HG02970 (cell line): ENCODE measurements around the gene COX8C.
A peak's percentile ranks its signal among the peaks of the same experiment; 100 is the strongest.
"Not testable (repeated sequence)": the region's sequence is repeated elsewhere in the genome, so short reads cannot be mapped to it uniquely, and the experiment has no call there.

Experiments used
- ATAC-seq: cut with Tn5 transposase; IDR thresholded peaks from one replicate; pipeline ENCODE4 v1.9.1; 2021; ENCODE audit warnings: mild to moderate bottlenecking, moderate library complexity, moderate number of reproducible peaks; ENCODE audit not compliant: unreplicated experiment, low FRiP score

Gene COX8C

DNA sequence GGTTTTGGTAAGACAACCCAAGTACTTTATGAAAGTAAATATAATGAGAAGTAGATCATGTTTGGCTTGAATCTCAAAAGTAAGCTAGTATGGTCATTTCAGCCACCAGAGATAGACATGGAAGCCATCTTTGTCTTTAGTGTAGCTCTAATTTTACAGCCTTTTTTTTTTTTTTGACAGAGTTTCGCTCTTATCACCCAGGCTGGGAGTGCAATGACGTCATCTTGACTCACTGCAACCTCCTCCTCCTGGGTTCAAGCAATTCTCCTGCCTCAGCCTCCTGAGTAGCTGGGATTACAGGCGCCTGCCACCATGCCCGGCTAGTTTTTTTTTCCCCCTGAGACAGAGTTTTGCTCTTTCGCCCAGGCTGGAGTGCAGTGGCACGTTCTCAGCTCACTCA, 7.9 kb downstream of the COX8C start:
- ATAC-seq, result not testable (repeated sequence)

DNA sequence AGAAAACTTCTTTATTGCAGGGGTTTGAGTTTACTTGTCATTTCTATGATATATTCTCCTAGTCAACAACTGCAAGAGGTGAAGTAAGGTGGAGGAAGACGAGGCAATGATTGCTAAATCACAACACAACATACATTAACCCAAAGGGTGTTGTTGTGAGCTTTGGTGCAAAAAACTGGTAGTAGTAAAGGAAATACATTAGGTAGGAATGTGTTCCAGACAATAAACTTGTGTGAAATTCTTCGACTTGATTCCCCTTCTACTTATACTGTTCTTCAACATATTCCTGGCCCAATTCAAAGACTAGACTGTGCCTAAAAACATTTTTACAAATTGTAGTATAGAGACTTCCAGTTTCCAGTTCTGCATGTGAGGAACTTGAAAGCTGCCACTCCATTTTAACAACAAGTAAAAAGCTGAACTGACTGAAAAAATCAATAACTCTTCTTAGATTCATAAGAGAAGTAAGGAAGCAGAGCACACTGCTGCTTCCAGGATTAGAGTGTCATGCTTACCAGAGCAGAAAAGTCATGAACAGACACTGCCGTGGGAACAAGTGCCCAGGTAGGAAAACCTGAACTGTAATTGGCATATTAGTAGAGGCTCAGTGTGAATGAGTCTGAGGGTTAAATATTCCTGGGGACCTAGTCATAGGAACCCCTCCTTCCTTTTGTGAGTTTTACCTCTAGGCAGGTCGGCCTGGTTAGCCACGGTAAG, 22.2 kb downstream of the COX8C start:
- ATAC-seq, result no peak

DNA sequence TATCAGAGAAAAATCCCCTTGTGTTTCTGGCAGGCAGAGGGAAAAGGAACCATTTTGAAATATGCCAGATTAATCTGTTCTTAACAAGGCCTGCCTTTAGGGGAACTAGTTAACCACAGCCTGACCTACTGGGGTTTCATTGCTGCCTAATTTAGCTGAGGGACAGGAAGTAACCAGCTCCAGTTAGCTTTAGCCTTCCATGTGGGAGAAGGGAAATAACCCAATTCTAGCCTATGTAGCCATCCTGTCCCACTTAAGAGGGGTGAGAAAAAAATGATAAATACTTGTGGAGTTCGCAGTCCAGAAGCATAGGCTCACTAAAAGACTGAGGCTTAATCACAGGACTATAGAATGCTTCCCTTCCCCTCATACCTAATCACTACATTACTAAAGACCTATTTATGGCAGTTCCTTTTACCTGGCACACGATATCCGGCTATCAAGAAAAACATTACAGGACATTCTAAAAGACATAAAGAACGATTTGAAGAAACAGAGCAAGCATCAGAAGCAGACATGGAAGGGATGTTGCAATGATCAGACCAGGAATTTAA, 22.8 kb downstream of the COX8C start:
- no peak for ATAC-seq

DNA sequence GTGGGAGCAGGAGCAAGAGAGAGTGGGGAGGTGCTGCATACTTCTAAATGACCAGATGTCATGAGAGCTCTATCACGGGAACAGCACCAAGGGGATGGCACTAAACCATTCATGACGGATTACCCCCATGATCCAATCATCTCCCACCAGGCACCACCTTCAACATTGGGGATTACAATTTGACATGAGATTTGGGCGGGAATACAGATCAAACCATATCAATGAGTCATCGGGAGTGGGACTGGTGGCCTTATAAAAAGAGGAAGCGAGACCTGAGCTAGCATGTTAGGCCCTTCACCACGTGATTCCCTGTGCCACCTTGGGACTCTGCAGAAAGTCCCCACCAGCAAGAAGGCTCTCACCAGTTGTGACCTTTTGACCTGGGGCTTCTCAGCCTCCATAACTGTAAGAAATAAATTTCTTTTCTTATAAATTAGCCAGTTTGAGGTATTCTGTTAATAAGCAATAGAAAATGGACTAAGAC, 28.7 kb downstream of the COX8C start:
- ATAC-seq, result peak; percentile 78

DNA sequence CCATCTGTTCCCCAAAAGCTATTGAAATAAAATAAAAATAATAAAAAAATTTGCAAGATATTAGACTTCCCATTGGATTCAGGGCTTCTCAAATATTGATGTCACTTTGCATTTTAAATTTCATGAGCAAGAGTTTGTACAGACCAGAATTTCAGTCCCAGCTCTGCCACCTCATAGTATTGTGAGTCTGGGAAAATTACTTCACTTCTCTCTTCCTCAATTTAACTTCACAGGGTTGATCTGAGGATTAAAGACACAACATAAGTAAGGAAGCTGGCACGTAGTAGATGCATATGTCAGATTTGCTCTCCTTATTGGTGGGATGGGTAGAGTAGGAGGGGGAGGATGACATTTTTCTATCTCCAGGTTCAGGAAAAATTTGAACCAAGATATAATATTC, 32.8 kb downstream of the COX8C start:
- no peak for ATAC-seq

DNA sequence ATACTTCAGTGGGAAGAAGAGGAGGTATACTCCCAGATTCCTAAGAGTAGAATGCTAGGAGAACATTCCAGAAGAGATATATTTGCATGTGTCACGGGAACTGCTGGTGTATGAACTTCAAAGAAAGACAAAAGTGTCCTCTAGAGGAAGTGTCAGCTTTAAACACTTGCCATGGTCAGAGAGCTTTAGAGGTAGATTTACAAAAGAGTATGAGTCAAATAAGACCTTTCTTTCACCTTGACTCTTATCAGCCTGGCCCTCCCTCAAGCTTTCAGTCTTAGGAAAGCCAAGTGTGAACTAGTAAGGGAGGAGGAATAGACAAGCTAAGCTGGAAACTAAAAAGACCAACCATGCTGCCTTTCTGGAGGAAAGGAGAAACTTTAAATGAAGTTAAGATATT, 34.7 kb downstream of the COX8C start:
- ATAC-seq, result no peak

DNA sequence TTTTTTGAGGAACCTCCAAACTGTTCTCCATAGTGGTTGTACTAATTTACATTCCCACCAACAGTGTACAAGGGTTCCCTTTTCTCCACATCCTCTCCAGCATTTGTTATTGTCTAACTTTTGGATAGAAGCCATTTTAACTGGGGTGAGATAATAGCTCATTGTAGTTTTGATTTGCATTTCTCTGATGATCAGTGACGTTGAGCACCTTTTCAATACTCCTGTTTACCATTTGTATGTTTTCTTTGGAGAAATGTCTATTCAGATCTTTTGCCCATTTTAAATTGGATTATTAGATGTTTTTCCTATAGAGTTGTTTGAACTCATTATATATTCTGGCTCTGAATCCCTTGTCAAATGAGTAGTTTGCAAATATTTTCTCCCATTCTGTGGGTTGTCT, 37.3 kb downstream of the COX8C start:
- ATAC-seq, result not testable (repeated sequence)

DNA sequence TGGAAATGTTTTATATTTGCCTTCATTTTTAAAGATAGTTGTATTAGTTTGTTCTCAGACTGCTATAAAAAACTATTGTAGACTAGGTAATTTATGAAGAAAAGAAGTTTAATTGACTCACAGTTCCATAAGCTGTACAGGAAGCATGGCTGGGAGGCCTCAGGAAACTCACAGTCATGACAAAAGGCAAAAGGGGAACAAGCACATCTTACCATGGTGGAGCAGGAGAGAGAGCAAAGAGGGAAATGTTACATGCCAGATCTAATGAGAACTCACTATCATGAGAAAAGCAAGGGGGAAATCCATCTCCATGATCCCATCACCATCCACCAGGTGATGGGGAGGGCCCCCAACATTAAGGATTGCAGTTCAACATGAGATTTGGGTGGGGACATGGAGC, 48.2 kb downstream of the COX8C start:
- no peak for ATAC-seq

DNA sequence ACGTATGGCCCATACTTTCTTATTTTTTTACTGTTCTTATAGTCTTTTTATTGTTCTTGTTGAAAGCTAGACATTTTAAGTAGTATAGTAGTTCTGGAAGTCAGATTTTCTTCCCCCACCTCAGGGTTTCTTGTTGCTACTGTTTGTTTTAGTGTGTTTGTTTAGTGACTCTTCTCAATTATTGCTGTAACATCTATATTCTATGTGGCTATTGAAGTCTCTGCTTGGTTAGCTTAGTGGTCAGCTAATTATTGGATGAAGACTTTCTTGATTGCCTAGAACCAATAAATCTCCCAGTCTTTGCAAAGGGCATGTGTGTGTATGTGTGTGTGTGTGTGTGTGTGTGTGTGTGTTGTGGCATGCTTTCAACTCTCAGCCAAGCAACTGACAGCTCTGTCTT, 49.5 kb downstream of the COX8C start:
- ATAC-seq, result no peak
